ENCODE results near the gene PMVK.

PMVK gene

DNA sequence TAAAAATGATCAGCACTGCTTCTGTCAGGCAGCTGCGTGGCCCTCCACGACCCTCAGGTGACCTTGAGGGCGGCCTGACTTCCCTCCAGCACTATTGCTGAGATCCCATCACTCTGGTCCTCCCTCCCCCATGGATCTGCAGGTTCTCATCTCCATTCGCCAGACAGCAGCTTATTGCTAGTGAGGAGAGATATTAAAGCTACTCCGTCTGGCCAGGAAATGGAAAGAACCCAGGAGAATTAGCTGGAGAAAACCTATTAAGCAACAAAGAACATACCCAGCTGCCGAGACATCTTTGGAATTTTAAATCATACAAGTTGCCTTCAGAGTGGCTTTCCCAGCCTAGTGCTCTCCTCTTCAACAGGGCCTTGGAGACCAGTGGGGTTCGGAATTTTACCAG, 40.7 kb downstream of the PMVK start:
- TF ChIP-seq POLR2A (IDR thresholded peaks at IDR 0.05; ENCODE audit: low read depth, low read length) (no peak), TAF1 (IDR thresholded peaks at IDR 0.05; ENCODE audit: low read depth, low read length) (no peak), POLR2AphosphoS5 (IDR thresholded peaks at IDR 0.05; ENCODE audit: low read depth, low read length) (no peak), POU2F2 (IDR thresholded peaks at IDR 0.05; ENCODE audit: low read depth, low read length) (no peak), PAX5 (IDR thresholded peaks at IDR 0.05; ENCODE audit: insufficient read depth, low read length, severe bottlenecking) (no peak), SPI1 (IDR thresholded peaks at IDR 0.05; ENCODE audit: low read depth, low read length) (no peak)
- no peak for DNase-seq (ENCODE audit: insufficient read length, low spot score)
- FAIRE-seq: no peak

- FAIRE-seq: no peak
- TF ChIP-seq SPI1 (IDR thresholded peaks at IDR 0.05; ENCODE audit: low read depth, low read length) (no peak), POU2F2 (IDR thresholded peaks at IDR 0.05; ENCODE audit: low read depth, low read length) (no peak), PAX5 (IDR thresholded peaks at IDR 0.05; ENCODE audit: insufficient read depth, low read length, severe bottlenecking) (no peak)
- no peak for DNase-seq (ENCODE audit: insufficient read length, low spot score)
Measured at GRCh38 chr1:154891452-154891851, 45.1 kb downstream of the PMVK start.

GRCh38 chr1:154888757-154889156, 47.8 kb downstream of the PMVK start:
- no peak for DNase-seq (ENCODE audit: insufficient read length, low spot score)
- FAIRE-seq: no peak
- no peak for TF ChIP-seq SPI1 (IDR thresholded peaks at IDR 0.05; ENCODE audit: low read depth, low read length)
- no peak for TF ChIP-seq PAX5 (IDR thresholded peaks at IDR 0.05; ENCODE audit: insufficient read depth, low read length, severe bottlenecking)
- TF ChIP-seq POLR2AphosphoS5 (IDR thresholded peaks at IDR 0.05; ENCODE audit: low read depth, low read length): no peak
- no peak for TF ChIP-seq POLR2A (IDR thresholded peaks at IDR 0.05; ENCODE audit: low read depth, low read length)
- no peak for TF ChIP-seq TAF1 (IDR thresholded peaks at IDR 0.05; ENCODE audit: low read depth, low read length)
- TF ChIP-seq POU2F2 (IDR thresholded peaks at IDR 0.05; ENCODE audit: low read depth, low read length): no peak

GRCh38 chr1:154886281-154887015, 50.1 kb downstream of the PMVK start:
- DNase-seq (ENCODE audit: insufficient read length, low spot score) (no peak), FAIRE-seq (peak; percentile 67)
- no peak for TF ChIP-seq POLR2A (IDR thresholded peaks at IDR 0.05; ENCODE audit: low read depth, low read length)
- TF ChIP-seq TAF1 (IDR thresholded peaks at IDR 0.05; ENCODE audit: low read depth, low read length): no peak
- no peak for TF ChIP-seq POLR2AphosphoS5 (IDR thresholded peaks at IDR 0.05; ENCODE audit: low read depth, low read length)
- TF ChIP-seq POU2F2 (IDR thresholded peaks at IDR 0.05; ENCODE audit: low read depth, low read length): no peak

- no peak for TF ChIP-seq POLR2AphosphoS5 (IDR thresholded peaks at IDR 0.05; ENCODE audit: low read depth, low read length)
- DNase-seq (ENCODE audit: insufficient read length, low spot score) (no peak), FAIRE-seq (no peak)
Measured at GRCh38 chr1:154884869-154885701, 51.4 kb downstream of the PMVK start.

DNA sequence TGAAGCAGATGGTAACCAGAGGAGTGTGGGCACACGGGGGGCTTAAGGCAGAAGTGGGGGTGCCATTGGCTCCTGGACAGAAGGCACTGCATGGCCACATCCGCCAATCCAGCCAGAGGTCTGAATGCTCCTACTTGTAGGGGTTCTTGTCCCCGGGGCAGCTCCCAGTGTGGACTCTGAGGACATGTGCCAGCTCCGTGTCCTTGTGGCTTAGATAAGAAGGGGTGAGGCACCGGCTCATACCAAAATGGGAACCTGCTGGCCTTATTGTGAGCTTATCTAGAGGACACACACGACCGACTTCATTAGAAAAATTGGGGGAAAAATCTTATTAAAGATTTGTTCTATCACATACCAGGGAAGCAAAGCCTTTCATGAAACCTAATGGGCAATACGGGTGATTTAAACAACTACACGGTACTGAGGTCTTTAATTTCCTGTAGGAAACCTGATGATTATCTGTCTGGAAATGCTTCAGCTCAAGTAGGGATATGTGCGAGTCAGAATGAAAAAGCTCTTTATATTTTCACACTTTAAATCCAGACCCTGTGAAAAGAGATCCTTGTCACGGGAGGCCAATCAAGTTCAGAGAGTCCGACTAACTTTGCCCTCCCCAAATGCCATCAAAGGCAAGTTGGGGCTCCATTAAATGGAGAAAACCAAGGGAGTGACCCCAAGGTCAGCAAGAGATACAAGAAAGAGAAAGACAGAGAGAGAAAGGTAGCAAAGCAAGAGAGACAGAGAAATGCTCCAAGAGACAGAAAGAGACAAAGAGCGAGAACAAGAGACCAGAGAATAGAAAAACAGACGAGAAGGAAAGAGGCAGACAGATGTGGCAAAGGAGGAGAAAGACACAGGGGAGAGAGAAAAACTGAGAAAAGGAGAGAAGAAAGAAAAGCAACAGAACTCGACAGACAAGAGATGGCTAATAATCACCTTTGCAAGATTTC, 52.3 kb downstream of the PMVK start:
- FAIRE-seq (no peak), DNase-seq (ENCODE audit: insufficient read length, low spot score) (no peak)
- TF ChIP-seq POLR2A (IDR thresholded peaks at IDR 0.05; ENCODE audit: low read depth, low read length): no peak
- TF ChIP-seq TAF1 (IDR thresholded peaks at IDR 0.05; ENCODE audit: low read depth, low read length): no peak
- no peak for TF ChIP-seq PAX5 (IDR thresholded peaks at IDR 0.05; ENCODE audit: insufficient read depth, low read length, severe bottlenecking)
- no peak for TF ChIP-seq SPI1 (IDR thresholded peaks at IDR 0.05; ENCODE audit: low read depth, low read length)
- no peak for TF ChIP-seq POLR2AphosphoS5 (IDR thresholded peaks at IDR 0.05; ENCODE audit: low read depth, low read length)
- TF ChIP-seq POU2F2 (IDR thresholded peaks at IDR 0.05; ENCODE audit: low read depth, low read length): no peak

- FAIRE-seq (no peak), DNase-seq (ENCODE audit: insufficient read length, low spot score) (no peak)
Measured at GRCh38 chr1:154881820-154882535, 54.5 kb downstream of the PMVK start.

DNA sequence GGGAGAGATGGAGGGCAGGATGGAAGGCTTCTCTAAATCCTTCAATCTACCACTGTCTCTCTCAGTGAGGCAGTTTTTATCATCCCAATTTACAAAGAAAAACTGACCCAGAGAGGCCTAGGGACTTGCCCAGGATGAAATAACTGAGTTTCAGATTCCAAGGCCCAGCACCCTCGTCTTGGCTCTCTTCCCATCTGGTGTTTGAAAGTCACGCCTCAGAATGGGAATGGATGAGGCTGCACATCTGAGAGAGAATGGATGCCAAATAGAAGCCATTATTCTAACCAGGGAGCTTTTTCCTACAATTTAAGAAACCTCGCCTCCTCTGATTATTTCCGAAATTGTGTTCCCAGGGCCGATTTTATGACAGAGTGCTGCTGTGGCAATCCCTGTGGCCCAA, 55.8 kb downstream of the PMVK start:
- TF ChIP-seq TAF1 (IDR thresholded peaks at IDR 0.05; ENCODE audit: low read depth, low read length) (no peak), POU2F2 (IDR thresholded peaks at IDR 0.05; ENCODE audit: low read depth, low read length) (no peak), PAX5 (IDR thresholded peaks at IDR 0.05; ENCODE audit: insufficient read depth, low read length, severe bottlenecking) (no peak), SPI1 (IDR thresholded peaks at IDR 0.05; ENCODE audit: low read depth, low read length) (no peak), POLR2A (IDR thresholded peaks at IDR 0.05; ENCODE audit: low read depth, low read length) (no peak), POLR2AphosphoS5 (IDR thresholded peaks at IDR 0.05; ENCODE audit: low read depth, low read length) (no peak)
- no peak for FAIRE-seq
- DNase-seq (ENCODE audit: insufficient read length, low spot score): no peak

More at GRCh38 chr1:154881820-154882535, 54.5 kb downstream of the PMVK start:
- TF ChIP-seq POU2F2 (IDR thresholded peaks at IDR 0.05; ENCODE audit: low read depth, low read length): no peak
- TF ChIP-seq POLR2AphosphoS5 (IDR thresholded peaks at IDR 0.05; ENCODE audit: low read depth, low read length): no peak
- no peak for TF ChIP-seq SPI1 (IDR thresholded peaks at IDR 0.05; ENCODE audit: low read depth, low read length)
- no peak for TF ChIP-seq POLR2A (IDR thresholded peaks at IDR 0.05; ENCODE audit: low read depth, low read length)
- TF ChIP-seq TAF1 (IDR thresholded peaks at IDR 0.05; ENCODE audit: low read depth, low read length): no peak
- no peak for TF ChIP-seq PAX5 (IDR thresholded peaks at IDR 0.05; ENCODE audit: insufficient read depth, low read length, severe bottlenecking)

DNA sequence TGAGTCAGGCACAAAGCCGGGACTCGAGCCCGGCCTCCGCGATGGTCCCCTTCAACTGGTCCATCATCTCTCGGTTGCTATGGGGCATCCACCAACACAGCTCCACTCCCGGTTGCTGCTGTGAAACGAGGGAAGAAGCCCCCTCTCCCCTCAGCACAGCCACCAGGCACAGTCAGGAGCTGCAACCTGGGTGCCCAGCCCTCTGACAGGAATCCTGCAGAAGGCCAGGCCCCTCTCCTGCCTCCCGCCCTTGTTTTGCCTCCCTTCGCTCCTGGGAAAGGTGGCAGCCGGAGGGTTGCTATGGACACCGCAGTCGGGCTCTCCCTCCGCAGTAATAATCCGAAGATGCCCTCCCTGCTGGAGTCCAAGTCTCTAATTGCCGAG, 57.5 kb downstream of the PMVK start:
- TF ChIP-seq SPI1 (IDR thresholded peaks at IDR 0.05; ENCODE audit: low read depth, low read length): no peak
- no peak for TF ChIP-seq TAF1 (IDR thresholded peaks at IDR 0.05; ENCODE audit: low read depth, low read length)
- TF ChIP-seq POLR2AphosphoS5 (IDR thresholded peaks at IDR 0.05; ENCODE audit: low read depth, low read length): no peak
- TF ChIP-seq POLR2A (IDR thresholded peaks at IDR 0.05; ENCODE audit: low read depth, low read length): no peak
- TF ChIP-seq POU2F2 (IDR thresholded peaks at IDR 0.05; ENCODE audit: low read depth, low read length): no peak
- no peak for TF ChIP-seq PAX5 (IDR thresholded peaks at IDR 0.05; ENCODE audit: insufficient read depth, low read length, severe bottlenecking)
- DNase-seq (ENCODE audit: insufficient read length, low spot score): no peak
- no peak for FAIRE-seq

Data from GM12891 (cell line).